IPS-18c (cell line): ENCODE measurements around the gene SLC16A8.
"Not testable (repeated sequence)": the region's sequence is repeated elsewhere in the genome, so short reads cannot be mapped to it uniquely, and the experiment has no call there.

Experiments used
- H3K4me3 ChIP-seq: 2 replicates; pipeline ENCODE4 v1.7.0; 2013; ENCODE audit warnings: low read depth, mild to moderate bottlenecking, low read length, moderate library complexity; ENCODE audit not compliant: insufficient read depth
- H3K9me3 ChIP-seq: one replicate; pipeline ENCODE4 v1.6.1; 2013; ENCODE audit warnings: mild to moderate bottlenecking, low read length, moderate library complexity; ENCODE audit not compliant: control insufficient read depth, insufficient read depth

SLC16A8 gene

DNA sequence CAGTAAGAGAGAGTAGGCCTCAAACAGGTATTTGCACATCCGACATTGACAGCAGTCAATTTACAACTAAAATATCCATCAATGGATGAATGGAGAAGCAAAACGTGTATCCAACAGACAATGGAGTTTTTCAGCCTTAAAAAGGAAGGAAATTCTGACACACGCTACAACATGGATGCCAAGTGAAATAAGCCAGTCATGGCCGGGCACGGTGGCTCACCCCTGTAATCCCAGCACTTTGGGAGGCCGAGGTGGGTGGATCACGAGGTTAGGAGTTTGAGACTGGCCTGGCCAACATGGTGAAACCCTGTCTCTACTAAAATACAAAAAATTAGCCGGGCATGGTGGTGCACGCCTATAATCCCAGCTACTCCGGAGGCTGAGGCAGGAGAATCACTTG is 33.6 kb upstream of the SLC16A8 start:
- H3K4me3 ChIP-seq, H3K9me3 ChIP-seq: not testable (repeated sequence)

DNA sequence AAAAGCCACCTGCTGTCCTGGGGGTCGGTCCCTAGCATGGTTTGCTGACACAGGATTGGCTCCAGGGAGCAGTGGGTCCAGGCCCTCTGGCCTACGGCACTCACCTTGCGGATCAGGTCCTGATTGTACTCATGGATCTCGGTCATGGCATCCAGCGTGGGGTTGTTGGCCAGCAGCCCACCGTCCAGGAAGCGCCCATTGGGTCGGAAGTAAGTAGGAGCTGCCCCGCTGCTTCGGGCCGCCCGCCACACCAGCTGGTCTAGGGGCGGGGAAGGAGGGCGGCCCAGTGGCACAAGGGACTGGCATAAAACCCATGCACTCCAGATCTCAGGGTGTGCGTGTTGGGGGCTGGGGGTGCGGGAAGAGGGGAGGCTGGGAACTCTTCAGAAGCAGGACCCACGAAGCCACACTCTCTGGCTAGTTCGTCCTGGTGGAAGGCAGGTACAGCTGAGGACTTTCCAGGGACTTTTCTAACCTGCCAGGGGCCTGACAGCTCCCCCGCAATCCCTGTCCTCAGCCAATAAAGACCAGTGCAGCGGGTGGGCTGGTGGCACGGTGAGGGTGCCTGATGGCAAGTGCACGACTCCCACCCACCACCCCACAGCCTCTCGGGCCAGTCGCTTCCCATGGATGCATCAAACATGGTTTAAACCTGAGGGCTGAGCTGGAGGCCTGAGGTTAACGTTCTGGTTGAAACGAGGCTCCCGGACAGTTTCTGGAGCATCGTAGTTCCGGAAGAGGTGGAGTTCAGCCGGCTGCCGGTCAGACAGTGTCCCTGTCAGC is 31.6 kb upstream of the SLC16A8 start:
- no peaks in the 10 kb centered on the region for H3K9me3 ChIP-seq
- H3K4me3 ChIP-seq, result no peak overlapping the region

DNA sequence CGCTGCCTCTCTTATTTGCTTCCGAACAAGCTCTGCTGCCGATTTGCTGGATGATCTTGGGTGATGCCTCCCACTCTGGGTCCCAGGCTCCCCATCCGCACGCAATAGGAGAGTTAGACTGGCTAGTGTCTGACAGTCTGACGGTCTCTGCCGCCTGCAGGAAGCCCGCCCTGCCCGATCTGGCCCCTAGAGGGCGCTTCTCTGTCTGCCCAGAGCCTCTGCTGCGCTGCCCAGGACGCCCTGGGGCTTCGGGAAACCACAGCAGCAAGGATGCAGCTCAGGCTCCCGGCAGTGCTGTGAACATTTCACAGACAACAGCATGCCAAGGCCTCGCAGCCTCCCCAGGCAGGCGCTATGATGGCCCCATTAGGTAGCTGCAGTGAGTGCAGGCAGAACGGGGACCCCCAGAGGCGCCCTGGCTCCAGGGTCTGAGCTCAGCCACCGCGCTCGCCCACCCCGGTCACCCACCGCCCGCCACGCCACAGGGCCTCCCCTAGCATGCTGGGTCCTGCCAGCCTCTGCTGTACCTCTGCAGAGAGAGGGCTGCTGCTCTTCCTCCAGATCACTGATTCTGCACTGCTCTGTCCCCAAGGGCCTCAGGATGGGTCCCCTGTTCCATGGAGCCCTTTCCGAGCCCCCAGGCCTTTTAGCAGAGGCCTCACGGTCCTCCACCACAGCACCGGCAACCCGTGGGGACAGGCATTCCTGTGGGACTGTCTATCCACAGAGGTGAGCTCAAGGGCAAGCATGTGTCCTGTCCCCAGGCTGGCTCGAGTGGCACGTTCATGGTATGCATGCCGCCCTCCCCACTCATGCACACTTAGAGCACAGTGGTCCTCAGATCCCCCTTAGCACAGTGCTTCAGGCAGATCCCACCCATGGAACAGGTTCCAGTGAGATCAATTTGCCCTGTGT is 30.8 kb upstream of the SLC16A8 start:
- Histone ChIP-seq H3K9me3 (no peaks in the 10 kb centered on the region), H3K4me3 (no peak overlapping the region)

DNA sequence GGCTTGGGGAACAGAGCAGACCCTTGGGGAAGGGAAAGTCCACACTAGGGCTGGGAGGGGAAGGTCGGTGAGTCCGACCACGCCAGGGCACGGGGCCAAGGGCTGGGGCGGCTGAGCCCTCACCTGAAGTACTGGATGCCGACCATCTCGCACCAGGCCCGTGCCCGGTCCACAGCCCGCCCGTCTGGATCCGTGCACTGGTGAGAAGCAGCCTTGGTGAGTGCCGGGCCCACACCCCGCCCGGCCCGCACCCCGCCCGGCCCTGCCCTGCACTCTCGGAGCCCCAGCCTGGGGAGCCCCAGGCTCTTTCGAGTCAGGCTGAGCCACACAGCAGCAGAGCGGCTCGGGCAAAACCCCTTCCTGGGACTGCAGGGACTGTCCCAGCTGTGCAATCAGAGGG is 28.4 kb upstream of the SLC16A8 start:
- no peak overlapping the region for H3K4me3 ChIP-seq
- no peaks in the 10 kb centered on the region for H3K9me3 ChIP-seq

DNA sequence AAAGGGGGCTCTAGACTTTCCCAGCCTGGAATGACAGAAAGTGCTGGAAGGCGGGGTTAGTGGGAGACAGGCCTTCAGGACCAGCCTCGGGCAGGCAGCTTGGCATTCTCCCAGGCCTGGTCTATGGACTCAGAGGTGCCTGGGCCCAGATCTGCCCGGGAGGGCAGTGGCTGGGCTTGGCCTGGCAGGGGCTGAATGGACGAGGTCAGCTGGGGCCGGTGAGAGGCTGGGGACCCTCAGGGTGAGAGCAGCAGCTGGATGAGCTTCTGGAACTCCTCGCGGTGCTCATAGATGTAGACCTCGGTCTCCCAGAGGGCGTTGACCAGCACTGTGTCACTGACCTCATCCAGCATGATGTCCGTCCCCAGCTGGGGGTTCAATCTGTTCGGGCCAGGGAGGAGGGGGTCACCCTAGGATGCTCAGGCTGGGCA is 28.0 kb upstream of the SLC16A8 start:
- Histone ChIP-seq H3K9me3 (no peaks in the 10 kb centered on the region), H3K4me3 (no peak overlapping the region)

DNA sequence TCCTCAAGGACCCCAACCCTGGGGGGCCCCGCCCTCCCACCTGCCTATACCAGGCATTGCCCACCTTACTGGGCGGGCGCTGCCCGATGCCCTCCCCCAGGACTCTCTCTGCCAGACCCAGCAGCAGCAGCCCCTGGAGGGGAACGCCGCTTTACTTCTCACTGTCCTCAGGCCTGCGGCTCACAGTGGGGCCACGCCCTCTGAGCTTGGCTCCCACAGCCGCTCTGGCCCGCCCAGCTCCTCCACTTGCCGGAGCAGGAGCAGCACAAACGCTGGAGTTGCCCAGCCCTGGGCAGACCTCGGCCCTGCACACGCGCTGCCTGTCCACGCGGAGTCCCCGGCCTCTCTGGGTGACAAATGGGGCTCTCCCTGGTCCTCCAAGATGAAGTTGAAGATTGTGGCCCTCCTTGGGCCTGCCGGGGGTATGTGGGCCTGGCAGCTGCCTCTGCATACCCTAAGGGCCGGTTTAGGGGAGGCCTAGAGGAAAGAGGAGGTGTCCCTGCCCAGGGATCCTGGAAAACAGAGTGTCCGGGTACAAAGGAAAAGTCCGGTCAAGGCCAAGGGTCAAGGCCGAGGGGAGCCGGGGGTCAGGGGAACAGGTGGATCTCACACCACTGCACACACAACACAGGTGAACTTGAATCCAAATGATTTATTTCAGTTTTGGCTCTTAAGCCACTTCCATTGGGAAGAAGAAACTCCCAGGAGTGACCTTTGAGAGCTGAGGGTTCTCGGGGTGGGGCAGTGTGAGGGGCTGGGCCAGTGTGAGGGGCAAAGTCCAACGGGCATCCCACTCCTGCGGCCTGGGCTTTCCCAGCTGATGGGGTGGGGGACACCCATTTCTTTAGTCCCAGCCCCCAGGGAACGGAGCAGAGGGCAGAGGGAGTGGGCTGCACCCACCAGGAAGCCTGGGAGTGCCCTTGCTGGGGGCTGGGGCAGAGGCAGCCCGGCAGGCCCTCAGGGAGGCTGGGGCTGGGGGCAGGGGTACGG is 27.2 kb upstream of the SLC16A8 start:
- no peak overlapping the region for H3K4me3 ChIP-seq

DNA sequence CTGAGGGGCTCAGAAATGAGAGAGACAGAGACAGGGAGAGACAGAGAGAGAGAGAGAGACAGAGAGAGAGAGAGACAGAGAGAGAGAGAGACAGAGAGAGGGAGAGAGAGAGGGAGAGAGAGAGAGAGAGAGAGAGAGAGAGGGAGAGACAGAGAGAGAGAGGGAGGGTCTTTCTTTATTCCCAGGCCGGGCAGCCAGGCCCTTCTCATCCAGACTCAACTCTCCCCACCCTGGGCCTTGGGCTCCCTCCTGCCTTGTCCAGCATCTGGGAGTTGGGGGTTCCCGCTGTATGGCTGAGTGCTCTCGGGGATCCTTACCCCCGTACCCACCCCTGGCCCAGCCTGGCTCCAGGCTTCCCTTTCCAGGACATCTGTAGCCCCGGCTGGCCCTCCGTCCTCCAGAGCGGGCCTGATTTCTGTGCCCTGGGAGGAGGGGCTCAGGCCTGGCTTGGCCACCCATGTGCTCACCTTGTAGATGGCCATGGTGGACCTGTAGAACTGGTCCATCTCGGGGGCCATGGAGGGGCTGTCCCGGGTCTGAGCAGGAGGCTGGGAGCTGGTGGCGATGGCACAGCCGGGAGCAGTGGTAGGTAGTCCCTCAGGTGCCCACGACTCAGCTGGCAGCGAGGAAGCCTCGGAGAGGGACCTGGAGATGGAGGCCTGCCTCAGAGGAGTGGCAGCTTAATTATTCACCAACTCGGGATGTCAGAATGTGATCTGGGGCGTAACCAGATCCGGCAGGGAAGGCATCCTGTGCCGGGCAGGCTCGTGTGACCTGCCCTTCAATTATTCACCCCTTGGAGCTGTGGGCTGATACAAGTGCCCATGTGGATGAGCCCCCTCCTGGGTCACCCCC is 26.3 kb upstream of the SLC16A8 start, which contains the start of gene BAIAP2L2:
TSS of gene BAIAP2L2 (minus strand) at position 677 of the 855 bp plus-strand sequence. CDS start at position 518, 159 bp downstream.
- H3K4me3 ChIP-seq, result no peak within 1 kb of the TSS

More for the DNA sequence above, 27.2 kb upstream of the SLC16A8 start:
- H3K9me3 ChIP-seq, result no peaks in the 10 kb centered on the region

DNA sequence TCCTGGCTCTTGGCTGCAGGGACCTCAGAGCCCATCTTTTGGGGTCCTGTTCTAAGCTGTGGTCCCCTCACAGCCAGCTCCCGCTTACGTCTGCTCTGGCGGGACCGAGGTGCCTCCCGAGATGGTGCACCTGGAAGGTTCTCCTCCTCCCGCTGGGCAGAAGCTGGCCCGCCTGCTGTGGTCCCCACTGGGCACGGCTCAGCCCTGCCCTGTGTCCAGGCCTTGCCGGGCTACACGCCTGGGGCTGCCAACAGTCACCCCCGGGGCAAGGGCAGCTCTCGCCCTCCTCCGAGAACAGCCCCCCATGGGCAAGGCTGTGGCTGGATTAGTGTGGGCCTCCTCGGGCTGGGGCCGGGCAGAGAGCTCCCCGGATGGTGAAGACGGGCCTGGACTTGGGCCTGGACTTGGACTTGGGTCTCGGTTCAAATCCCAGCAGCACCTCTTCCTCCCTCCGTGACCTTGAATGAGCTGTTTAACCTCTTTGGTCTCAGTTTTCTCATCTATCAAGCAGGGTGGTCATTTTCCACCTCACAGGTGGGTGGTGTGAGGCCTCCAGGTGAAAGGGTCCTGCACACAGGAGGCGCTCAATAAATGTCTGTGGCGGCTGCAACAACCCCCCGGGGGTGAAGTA is 25.5 kb upstream of the SLC16A8 start:
- H3K9me3 ChIP-seq, result no peaks in the 10 kb centered on the region

More for the DNA sequence above, 26.3 kb upstream of the SLC16A8 start, which contains the start of gene BAIAP2L2:
- H3K9me3 ChIP-seq, result no peaks in the 10 kb centered on the region

DNA sequence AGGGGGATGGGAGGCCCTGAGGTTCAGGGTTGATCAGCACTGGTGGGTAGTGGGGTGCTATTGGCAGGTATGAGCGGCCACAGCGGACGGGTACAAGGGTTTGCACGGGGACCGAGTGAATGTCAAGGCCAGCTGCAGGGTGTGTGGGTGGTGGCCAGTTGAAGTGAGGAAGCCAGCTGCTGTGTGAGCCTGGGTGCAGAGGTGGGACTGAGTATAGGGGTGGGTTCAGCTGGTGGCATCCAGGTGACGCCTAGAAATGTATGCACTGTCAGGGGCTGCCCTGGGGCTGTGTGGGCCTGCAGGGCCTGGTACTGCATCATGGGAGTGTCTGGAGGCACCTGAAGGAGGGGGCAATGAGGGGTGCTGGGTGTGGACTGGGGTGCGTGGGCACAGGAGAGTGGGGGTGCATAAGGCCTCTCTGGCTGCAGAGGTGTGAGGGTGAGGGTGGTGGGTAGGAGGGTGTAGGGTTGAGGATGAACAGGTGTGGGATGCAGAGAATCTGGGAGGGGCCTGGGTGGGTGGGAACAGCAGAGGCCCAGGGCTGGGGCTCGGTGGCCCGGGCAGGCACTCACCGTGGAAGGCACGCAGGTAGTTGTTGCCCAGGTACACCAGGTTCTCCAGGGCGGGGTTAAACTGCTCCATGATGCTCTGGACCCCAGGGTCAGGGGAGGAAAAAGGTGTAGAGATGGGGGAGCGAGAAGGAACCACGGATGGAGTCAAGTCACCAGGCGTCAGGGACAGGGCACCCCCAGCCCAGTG is 24.8 kb upstream of the SLC16A8 start:
- Histone ChIP-seq H3K4me3 (no peak overlapping the region), H3K9me3 (no peaks in the 10 kb centered on the region)

More for the DNA sequence above, 25.5 kb upstream of the SLC16A8 start:
- H3K4me3 ChIP-seq, result no peak overlapping the region

DNA sequence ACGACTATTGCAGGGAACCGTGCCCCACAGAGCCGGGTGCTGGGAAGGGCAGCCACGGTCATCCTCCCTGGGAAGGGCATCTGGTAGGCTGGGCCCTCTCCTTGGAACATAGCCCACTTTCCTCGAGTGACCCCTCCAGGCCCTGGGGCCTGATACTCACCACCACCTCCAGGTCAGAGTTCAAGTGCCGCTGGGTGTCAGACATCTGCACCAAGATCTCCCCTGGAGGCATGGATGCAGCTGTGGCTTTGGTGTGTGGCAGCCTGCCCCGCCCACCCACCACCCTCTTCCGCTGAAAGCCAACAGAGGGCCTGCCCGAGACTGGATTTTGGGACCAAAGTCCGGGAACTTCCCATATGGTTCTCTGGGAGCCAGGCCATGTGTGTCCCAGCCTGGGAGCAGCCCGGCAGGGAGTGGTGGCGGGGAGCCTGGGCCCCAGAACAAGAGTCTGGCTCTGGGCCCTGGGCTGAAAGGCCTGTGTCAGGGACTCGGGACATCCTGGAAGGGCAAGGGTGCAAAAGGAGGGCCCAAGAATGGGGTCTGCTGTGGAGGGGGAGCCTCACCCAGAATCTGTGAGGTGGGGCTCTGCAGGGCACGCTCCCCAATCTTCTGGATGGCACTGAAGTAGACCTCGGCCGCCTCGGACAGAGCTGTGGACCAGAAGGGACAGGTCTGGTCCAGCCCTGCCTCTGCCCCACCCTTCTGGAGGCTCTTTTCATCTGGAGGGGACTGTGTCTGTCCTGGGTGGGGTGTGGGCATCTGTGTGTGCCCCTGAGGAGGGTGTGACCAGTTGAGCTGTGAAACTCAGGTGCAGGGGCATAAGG is 23.9 kb upstream of the SLC16A8 start:
- Histone ChIP-seq H3K9me3 (no peaks in the 10 kb centered on the region), H3K4me3 (no peak overlapping the region)

DNA sequence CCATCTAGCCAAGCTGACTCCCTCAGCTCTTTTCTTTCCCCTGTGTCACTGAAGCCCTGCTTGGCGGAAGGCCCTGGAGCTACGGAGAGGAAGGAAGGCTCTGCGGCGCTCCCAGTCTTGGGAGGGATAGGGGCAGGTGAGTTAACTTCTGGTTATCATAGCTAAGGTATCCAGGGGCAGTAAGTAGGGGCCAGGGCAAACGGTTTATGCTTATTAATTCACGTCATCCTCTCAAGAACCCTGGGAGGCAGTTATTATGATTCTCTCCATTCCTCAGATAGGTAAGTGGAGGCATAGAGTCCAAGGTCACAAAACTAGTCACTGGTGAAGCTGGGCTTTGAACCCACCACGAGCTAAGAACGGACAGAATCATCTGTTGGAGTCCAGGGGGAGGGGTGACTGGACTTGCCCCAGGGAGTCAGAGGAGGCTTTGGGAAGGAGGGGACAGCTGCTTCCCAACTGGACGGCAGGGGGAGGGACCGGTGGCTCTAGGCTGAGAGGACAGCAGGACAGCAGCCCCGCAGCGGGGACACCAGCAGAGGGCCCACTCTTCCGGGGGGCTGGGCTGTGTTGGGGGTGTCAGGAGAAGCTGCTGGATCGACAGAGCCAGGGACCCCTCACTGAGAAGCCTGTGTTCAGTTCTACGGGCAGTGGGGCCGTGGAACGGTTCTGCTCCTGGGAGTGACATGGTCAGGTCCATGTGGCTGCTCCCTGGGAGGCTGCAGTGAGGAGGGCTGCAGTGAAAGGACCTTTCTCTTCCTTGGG is 23.0 kb upstream of the SLC16A8 start:
- Histone ChIP-seq H3K9me3 (no peaks in the 10 kb centered on the region), H3K4me3 (no peak overlapping the region)

DNA sequence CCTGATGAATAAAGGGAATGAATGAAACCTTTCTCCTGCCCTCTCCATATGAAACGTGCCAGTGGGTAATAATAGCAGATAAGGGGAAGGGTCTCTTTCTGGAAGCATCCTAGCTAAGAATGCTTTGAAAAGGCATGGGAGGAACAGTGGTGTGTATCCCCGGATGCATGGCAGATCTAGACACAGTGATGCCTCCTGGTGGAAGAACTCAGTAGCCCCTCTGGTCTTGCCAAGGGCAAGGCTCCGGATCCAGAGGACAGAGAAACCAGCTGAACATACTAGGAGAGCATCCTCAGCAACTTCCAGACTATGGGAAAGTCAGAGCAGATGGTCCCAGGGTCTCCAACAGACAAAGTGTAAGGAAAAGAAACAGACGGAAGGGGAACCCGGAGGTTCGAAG is 20.1 kb upstream of the SLC16A8 start:
- no peaks in the 10 kb centered on the region for H3K9me3 ChIP-seq
- H3K4me3 ChIP-seq, result no peak overlapping the region

DNA sequence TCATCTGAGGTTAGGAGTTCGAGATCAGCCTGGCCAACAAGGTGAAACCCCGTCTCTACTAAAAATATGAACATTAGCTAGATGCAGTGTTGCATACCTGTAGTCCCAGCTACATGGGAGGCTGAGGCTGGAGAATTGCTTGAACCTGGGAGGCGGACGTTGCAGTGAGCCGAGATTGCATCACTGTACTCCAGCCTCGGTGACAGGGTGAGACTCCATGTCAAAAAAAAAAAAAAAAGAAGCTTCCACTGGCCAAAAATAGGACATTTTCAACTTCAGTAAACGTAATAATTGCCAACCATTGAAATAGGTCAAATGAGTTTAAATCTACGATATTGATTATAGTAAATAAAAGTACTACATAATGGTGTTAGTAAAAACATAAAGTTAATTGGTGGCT is 19.7 kb upstream of the SLC16A8 start:
- Histone ChIP-seq H3K4me3 (no peak overlapping the region), H3K9me3 (no peaks in the 10 kb centered on the region)
